ENCODE data around the gene CALY. TPM values are rescaled to one million over a fixed set of nuclear protein-coding genes. Genes with fewer than 3 reads are reported as not detected.
A peak's percentile ranks its signal among the peaks of the same experiment; 100 is the strongest.

The CALY gene
- total and polyA plus RNA-seq, 12 donors = 0.55 to 30.7 (median 12.4) TPM; not detected in 4

GRCh38 chr10:133311570-133311969, 25.1 kb downstream of the CALY start:
- no peak for TF ChIP-seq CTCF (IDR thresholded peaks at IDR 0.05)
- no peak for TF ChIP-seq POLR2A (IDR thresholded peaks at IDR 0.05)
- 91 to 95% (median 93%) methylated on average over 10 of the region's 10 CpGs for WGBS, 4 donors

GRCh38 chr10:133310789-133311188, 25.9 kb downstream of the CALY start:
- DNase-seq = no peak
- Histone ChIP-seq H3K4me3 (no peak overlapping the region), H3K27me3 (no peaks in the 10 kb centered on the region), H3K9me3 (replicated peaks in 1 of 3) (no peaks in the 10 kb centered on the region), H3K27ac (no peak overlapping the region), H3K4me1 (replicated peaks in 1 of 2) (peaks cover 12 to 23% of the 10 kb centered on the region in 2 donors), H3K36me3 (replicated peaks in 1 of 2) (peaks cover 0 to 30% of the 10 kb centered on the region in 2 donors)
- intact Hi-C loops (cut with DNase I) = loop anchor here in 1 of 2 donors (10.0 kb wide), 1 partner anchor 166 kb away; no protein-coding TSS in a partner anchor
- no peak for TF ChIP-seq POLR2A (IDR thresholded peaks at IDR 0.05)
- no peak for TF ChIP-seq CTCF (IDR thresholded peaks at IDR 0.05)
- 95 to 98% (median 96%) methylated on average over 8 of the region's 8 CpGs for WGBS, 4 donors

More at GRCh38 chr10:133311570-133311969, 25.1 kb downstream of the CALY start:
- peaks cover 11 to 15% of the 10 kb centered on the region in 2 donors for H3K4me1 ChIP-seq (replicated peaks in 1 of 2)
- intact Hi-C loops (cut with DNase I) = loop anchor here in 1 of 2 donors (10.0 kb wide), 1 partner anchor 167 kb away; no protein-coding TSS in a partner anchor
- H3K27ac ChIP-seq = no peak overlapping the region
- H3K27me3 ChIP-seq = no peaks in the 10 kb centered on the region
- H3K36me3 ChIP-seq (replicated peaks in 1 of 2) = peaks cover 0 to 30% of the 10 kb centered on the region in 2 donors
- no peaks in the 10 kb centered on the region for H3K9me3 ChIP-seq (replicated peaks in 1 of 3)
- peak in 1 of 7 donors; percentile 11 for DNase-seq
- H3K4me3 ChIP-seq = no peak overlapping the region

GRCh38 chr10:133310399-133310755, 26.3 kb downstream of the CALY start:
- no peak overlapping the region for H3K4me3 ChIP-seq
- H3K9me3 ChIP-seq (replicated peaks in 1 of 3) = no peaks in the 10 kb centered on the region
- no peaks in the 10 kb centered on the region for H3K27me3 ChIP-seq
- intact Hi-C loops (cut with DNase I) = loop anchor here in 1 of 2 donors (10.0 kb wide), 1 partner anchor 166 kb away; no protein-coding TSS in a partner anchor
- peak in 1 of 7 donors; percentile 23 for DNase-seq
- peaks cover 12 to 27% of the 10 kb centered on the region in 2 donors for H3K4me1 ChIP-seq (replicated peaks in 1 of 2)
- H3K36me3 ChIP-seq (replicated peaks in 1 of 2) = peaks cover 0 to 30% of the 10 kb centered on the region in 2 donors
- WGBS, 4 donors = 95 to 98% (median 97%) methylated on average over 6 to 16 of the region's 16 CpGs
- TF ChIP-seq CTCF (IDR thresholded peaks at IDR 0.05) = no peak
- TF ChIP-seq POLR2A (IDR thresholded peaks at IDR 0.05) = no peak
- no peak overlapping the region for H3K27ac ChIP-seq

GRCh38 chr10:133309720-133310398, 26.8 kb downstream of the CALY start:
- peaks cover 12 to 29% of the 10 kb centered on the region in 2 donors for H3K4me1 ChIP-seq (replicated peaks in 1 of 2)
- H3K27me3 ChIP-seq = no peaks in the 10 kb centered on the region
- H3K9me3 ChIP-seq (replicated peaks in 1 of 3) = no peaks in the 10 kb centered on the region
- H3K36me3 ChIP-seq (replicated peaks in 1 of 2) = peaks cover 0 to 30% of the 10 kb centered on the region in 2 donors
- H3K4me3 ChIP-seq = no peak overlapping the region
- WGBS, 4 donors = 87 to 91% (median 90%) methylated on average over 32 to 33 of the region's 33 CpGs
- intact Hi-C loops (cut with DNase I) = loop anchor here in 1 of 2 donors (10.0 kb wide), 1 partner anchor 165 kb away; no protein-coding TSS in a partner anchor
- H3K27ac ChIP-seq = peak overlapping the region in 1 of 5 donors; percentile 98
- peak in 3 of 7 donors; percentile 43 to 67 (median 65) for DNase-seq
- TF ChIP-seq POLR2A (IDR thresholded peaks at IDR 0.05) = no peak
- TF ChIP-seq CTCF (IDR thresholded peaks at IDR 0.05) = no peak
